Measurements from ENCODE around the gene RAB40C.

The RAB40C gene

GRCh38 chr16:649631-650030 is 59.8 kb downstream of the RAB40C start:
- peak; percentile 53 for DNase-seq

GRCh38 chr16:651844-652243 is 62.0 kb downstream of the RAB40C start:
- DNase-seq = no peak

- no peak for DNase-seq
These were observed 62.8 kb downstream of the RAB40C start for GRCh38 chr16:652454-653305.

GRCh38 chr16:654034-654433 is 64.2 kb downstream of the RAB40C start:
- no peak for DNase-seq

- DNase-seq = no peak
These were observed 67.6 kb downstream of the RAB40C start for GRCh38 chr16:657487-657886.

- no peak for DNase-seq
These were observed 69.1 kb downstream of the RAB40C start for GRCh38 chr16:658679-659571.

- DNase-seq = no peak
These were observed 69.8 kb downstream of the RAB40C start for GRCh38 chr16:659618-660017.

- no peak for DNase-seq
These were observed 70.2 kb downstream of the RAB40C start for GRCh38 chr16:660132-660458.

- peak; percentile 82 for DNase-seq
These were observed 70.8 kb downstream of the RAB40C start for GRCh38 chr16:660459-661183.

GRCh38 chr16:661184-661821 is 71.4 kb downstream of the RAB40C start:
- DNase-seq = no peak

- no peak for DNase-seq
These were observed 72.2 kb downstream of the RAB40C start for GRCh38 chr16:662095-662494.

- no peak for DNase-seq
These were observed 72.7 kb downstream of the RAB40C start for GRCh38 chr16:662597-662996.

- DNase-seq = no peak
These were observed 76.7 kb downstream of the RAB40C start for GRCh38 chr16:666572-666971.

GRCh38 chr16:667113-667779 is 77.4 kb downstream of the RAB40C start:
- no peak for DNase-seq

- peak; percentile 97 for DNase-seq
These were observed 78.1 kb downstream of the RAB40C start, which contains the start of gene RHOT2 for GRCh38 chr16:667780-668518. Gene RHOT2, plus strand, starts transcription at chr16:668132. Its CDS starts 68 bp downstream, at chr16:668200.

GRCh38 chr16:668519-669171 is 78.8 kb downstream of the RAB40C start:
- no peak for DNase-seq

- no peak for DNase-seq
These were observed 79.8 kb downstream of the RAB40C start for GRCh38 chr16:669666-670065.

- DNase-seq = no peak
These were observed 80.9 kb downstream of the RAB40C start for GRCh38 chr16:670485-671352.

- DNase-seq = no peak
These were observed 81.7 kb downstream of the RAB40C start for GRCh38 chr16:671353-672131.

All from stimulated activated CD4-positive, alpha-beta T cell treated with anti-CD3 and anti-CD28 coated beads, Interleukin-15, amount 100 ng/mL, for 24 hours (primary cell).